GM21367 (cell line): ENCODE results near the gene KCNIP4.

Experiments used
- ATAC-seq: cut with Tn5 transposase; IDR thresholded peaks from one replicate; pipeline ENCODE4 v1.9.1; 2021; ENCODE audit not compliant: unreplicated experiment

Gene KCNIP4

GRCh38 chr4:21596521-21596920 is 352.1 kb downstream of the KCNIP4 start:
- ATAC-seq: no peak

GRCh38 chr4:21593671-21594001 is 354.9 kb downstream of the KCNIP4 start:
- ATAC-seq: no peak

- no peak for ATAC-seq
Measured at GRCh38 chr4:21592970-21593670, 355.5 kb downstream of the KCNIP4 start.

GRCh38 chr4:21577056-21577455 is 371.5 kb downstream of the KCNIP4 start:
- ATAC-seq: no peak

- ATAC-seq: no peak
Measured at GRCh38 chr4:21571100-21571499, 377.5 kb downstream of the KCNIP4 start.

GRCh38 chr4:21569638-21570037 is 378.9 kb downstream of the KCNIP4 start:
- ATAC-seq: no peak

GRCh38 chr4:21555083-21555482 is 393.5 kb downstream of the KCNIP4 start:
- no peak for ATAC-seq

- ATAC-seq: no peak
Measured at GRCh38 chr4:21554500-21554899, 394.1 kb downstream of the KCNIP4 start.

GRCh38 chr4:21554066-21554465 is 394.5 kb downstream of the KCNIP4 start:
- no peak for ATAC-seq

- no peak for ATAC-seq
Measured at GRCh38 chr4:21552455-21552854, 396.1 kb downstream of the KCNIP4 start.

- no peak for ATAC-seq
Measured at GRCh38 chr4:21544955-21545354, 403.6 kb downstream of the KCNIP4 start.

GRCh38 chr4:21544415-21544814 is 404.2 kb downstream of the KCNIP4 start:
- no peak for ATAC-seq

GRCh38 chr4:21543514-21543913 is 405.1 kb downstream of the KCNIP4 start:
- ATAC-seq: no peak

- ATAC-seq: no peak
Measured at GRCh38 chr4:21535898-21536297, 412.7 kb downstream of the KCNIP4 start.

- ATAC-seq: no peak
Measured at GRCh38 chr4:21531048-21531447, 417.5 kb downstream of the KCNIP4 start.

GRCh38 chr4:21529214-21529613 is 419.4 kb downstream of the KCNIP4 start:
- no peak for ATAC-seq

- no peak for ATAC-seq
Measured at GRCh38 chr4:21522296-21522695, 426.3 kb downstream of the KCNIP4 start.

GRCh38 chr4:21517126-21517859 is 431.3 kb downstream of the KCNIP4 start:
- ATAC-seq: no peak

GRCh38 chr4:21514022-21514694 is 434.4 kb downstream of the KCNIP4 start:
- no peak for ATAC-seq

GRCh38 chr4:21512353-21512752 is 436.2 kb downstream of the KCNIP4 start:
- no peak for ATAC-seq

- no peak for ATAC-seq
Measured at GRCh38 chr4:21507439-21507838, 441.1 kb downstream of the KCNIP4 start.

- ATAC-seq: no peak
Measured at GRCh38 chr4:21490682-21491081, 457.9 kb downstream of the KCNIP4 start.
